HepG2 (cell line): Measurements from ENCODE around the gene BCAN. TPM values are rescaled to one million over a fixed set of nuclear protein-coding genes. Genes with fewer than 3 reads are reported as not detected.

Experiments
- DR1 ChIP-seq: sonication (generic); formaldehyde crosslinking; IDR thresholded peaks from 2 replicates; pipeline ENCODE4 v1.8.0; 2021; ENCODE audit warnings: mild to moderate bottlenecking, missing genetic modification reagents, inconsistent platforms
- NKX3-1 ChIP-seq: sonication (generic); formaldehyde crosslinking; IDR thresholded peaks from 2 replicates; pipeline ENCODE4 v1.5.0; 2020; ENCODE audit warnings: missing genetic modification reagents
- PHF21A ChIP-seq: sonication (generic); formaldehyde crosslinking; IDR thresholded peaks from 2 replicates; pipeline ENCODE4 v1.5.0; 2020; ENCODE audit warnings: mild to moderate bottlenecking, missing genetic modification reagents
- RBAK ChIP-seq: sonication (generic); formaldehyde crosslinking; IDR thresholded peaks from 2 replicates; pipeline ENCODE4 v1.5.1; 2020; ENCODE audit warnings: mild to moderate bottlenecking, missing genetic modification reagents
- SAP130 ChIP-seq: IDR thresholded peaks from 2 replicates; pipeline ENCODE4 v1.6.1; 2016; ENCODE audit warnings: low read depth
- SP1 ChIP-seq, 2 experiments: fragments of 450-650 bp in 1 of 2; sonication (generic) in 1 of 2; formaldehyde crosslinking in 1 of 2; IDR thresholded peaks; 2 replicates each; pipeline versions ENCODE4 v1.4.0 to v1.6.1; 2016 to 2020; ENCODE audit warnings: missing genetic modification reagents in 1 of 2
- ZBTB7A ChIP-seq: sonication (generic); formaldehyde crosslinking; IDR thresholded peaks from 2 replicates; pipeline ENCODE4 v1.8.0; 2022; ENCODE audit warnings: mild to moderate bottlenecking, missing genetic modification reagents
- ZNF234 ChIP-seq: sonication (generic); formaldehyde crosslinking; conservative IDR thresholded peaks from 2 replicates; pipeline ENCODE4 v1.5.1; 2020; ENCODE audit warnings: mild to moderate bottlenecking, missing genetic modification reagents
- ZNF331 ChIP-seq: sonication (generic); formaldehyde crosslinking; IDR thresholded peaks from 2 replicates; pipeline ENCODE4 v1.4.0; 2020; ENCODE audit warnings: missing genetic modification reagents
- ZNF749 ChIP-seq: sonication (generic); formaldehyde crosslinking; IDR thresholded peaks from 2 replicates; pipeline ENCODE4 v1.8.0; 2022; ENCODE audit warnings: mild to moderate bottlenecking, missing genetic modification reagents, moderate library complexity, borderline replicate concordance
- ZSCAN29 ChIP-seq: sonication (generic); formaldehyde crosslinking; conservative IDR thresholded peaks from 2 replicates; pipeline ENCODE4 v1.4.0; 2020; ENCODE audit warnings: mild to moderate bottlenecking, missing genetic modification reagents
- polyA plus RNA-seq, 8 experiments: library from polyadenylated mRNA; depleted of rRNA in 3 of 8; stranded (reverse) in 7 of 8; unstranded in 1 of 8; fragments of >200 nt; fragmentation: Illumina TruSeq in 4 of 8; extraction: Trizol in 4 of 8; gene quantifications; 2 replicates each; pipeline versions ENCODE4 v1.2.1 to v1.2.3, GENCODE V29; 2011 to 2016; ENCODE audit warnings: low read depth in 4 of 8, missing spikeins in 1 of 8, mixed read lengths in 1 of 8; ENCODE audit not compliant: insufficient read depth in 1 of 8
- total RNA-seq, 5 experiments: library from RNA; depleted of rRNA; stranded (reverse); fragments of >200 nt; fragmentation: Illumina TruSeq; extraction: Trizol; gene quantifications; 2 replicates each; pipeline ENCODE4 v1.2.3, GENCODE V29; 2016; ENCODE audit warnings: low read depth in 1 of 5
- TF ChIP-seq, protein P1 (sequence below): sonication (generic); formaldehyde crosslinking; IDR thresholded peaks from 2 replicates; pipeline ENCODE4 v1.4.0; 2020; ENCODE audit warnings: missing genetic modification reagents
- TF ChIP-seq, protein P2 (sequence below): IDR thresholded peaks from 2 replicates; pipeline ENCODE4 v1.6.1; 2016; ENCODE audit warnings: mild to moderate bottlenecking
- TF ChIP-seq, protein P3 (sequence below): sonication (generic); formaldehyde crosslinking; IDR thresholded peaks from 2 replicates; pipeline ENCODE4 v1.4.0; 2020; ENCODE audit warnings: missing genetic modification reagents
- TF ChIP-seq, protein P4 (sequence below): IDR thresholded peaks from 2 replicates; pipeline ENCODE4 v1.6.1; 2016; ENCODE audit warnings: missing compliant biosample characterization, missing genetic modification reagents, borderline replicate concordance
- TF ChIP-seq, protein P5 (sequence below): sonication (generic); formaldehyde crosslinking; IDR thresholded peaks from 2 replicates; pipeline ENCODE4 v1.5.0; 2020; ENCODE audit warnings: mild to moderate bottlenecking, missing genetic modification reagents
- TF ChIP-seq, protein P6 (sequence below): IDR thresholded peaks from 2 replicates; pipeline ENCODE4 v1.6.1; 2012; ENCODE audit warnings: inconsistent platforms
- TF ChIP-seq, protein P7 (sequence below): sonication (generic); formaldehyde crosslinking; conservative IDR thresholded peaks from 2 replicates; pipeline ENCODE4 v1.4.0; 2020; ENCODE audit warnings: missing genetic modification reagents

The BCAN gene
- total and polyA plus RNA-seq, 2 of the 13 experiments (the other 11 are each of a cell fraction or from before 2014, with no cell fraction given), result not detected

DNA sequence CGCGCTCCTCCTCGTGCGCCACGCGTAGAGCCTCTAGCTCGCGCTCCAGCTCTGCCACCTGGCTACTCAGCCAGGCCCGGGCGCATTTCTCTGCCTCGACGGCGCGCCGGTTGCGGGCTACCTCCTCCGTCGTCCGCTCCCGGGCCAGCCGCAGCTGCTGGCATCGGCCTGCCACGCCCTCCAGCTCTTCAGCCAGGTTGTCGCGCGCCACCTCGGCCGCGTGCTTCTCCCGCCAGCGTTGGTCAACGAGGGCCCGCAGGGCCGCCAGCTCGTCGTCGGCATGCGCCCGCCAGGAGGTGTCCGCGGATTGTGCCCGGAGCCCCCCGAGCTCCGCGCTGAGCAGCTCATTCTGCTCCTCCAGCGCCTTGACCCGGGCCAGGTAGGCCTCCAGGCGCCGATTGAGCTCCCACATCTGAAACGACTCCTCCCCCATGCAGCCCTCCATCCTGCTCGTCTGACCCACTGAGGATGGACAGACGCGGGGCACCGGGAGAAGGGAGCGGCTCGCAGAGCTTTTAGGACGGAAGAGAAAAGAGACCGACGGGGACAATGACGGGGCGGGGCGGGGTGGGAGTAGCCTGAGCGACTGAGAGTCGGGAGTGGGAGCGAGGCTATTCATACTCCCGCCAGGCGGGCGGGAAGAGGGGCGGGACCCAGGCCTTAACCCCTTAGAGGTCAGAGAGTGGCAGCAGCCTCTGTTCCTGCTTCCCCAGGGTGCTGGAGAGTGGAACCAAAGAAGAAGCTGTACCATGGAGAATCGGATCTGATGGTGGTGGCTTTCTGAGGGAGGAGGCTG is 35.1 kb downstream of the BCAN start, which contains the start of gene NES (continued):
- TF ChIP-seq, protein P1, sequence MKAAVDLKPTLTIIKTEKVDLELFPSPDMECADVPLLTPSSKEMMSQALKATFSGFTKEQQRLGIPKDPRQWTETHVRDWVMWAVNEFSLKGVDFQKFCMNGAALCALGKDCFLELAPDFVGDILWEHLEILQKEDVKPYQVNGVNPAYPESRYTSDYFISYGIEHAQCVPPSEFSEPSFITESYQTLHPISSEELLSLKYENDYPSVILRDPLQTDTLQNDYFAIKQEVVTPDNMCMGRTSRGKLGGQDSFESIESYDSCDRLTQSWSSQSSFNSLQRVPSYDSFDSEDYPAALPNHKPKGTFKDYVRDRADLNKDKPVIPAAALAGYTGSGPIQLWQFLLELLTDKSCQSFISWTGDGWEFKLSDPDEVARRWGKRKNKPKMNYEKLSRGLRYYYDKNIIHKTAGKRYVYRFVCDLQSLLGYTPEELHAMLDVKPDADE (CRISPR knock-in tag), result no peak
- TF ChIP-seq, protein P2, sequence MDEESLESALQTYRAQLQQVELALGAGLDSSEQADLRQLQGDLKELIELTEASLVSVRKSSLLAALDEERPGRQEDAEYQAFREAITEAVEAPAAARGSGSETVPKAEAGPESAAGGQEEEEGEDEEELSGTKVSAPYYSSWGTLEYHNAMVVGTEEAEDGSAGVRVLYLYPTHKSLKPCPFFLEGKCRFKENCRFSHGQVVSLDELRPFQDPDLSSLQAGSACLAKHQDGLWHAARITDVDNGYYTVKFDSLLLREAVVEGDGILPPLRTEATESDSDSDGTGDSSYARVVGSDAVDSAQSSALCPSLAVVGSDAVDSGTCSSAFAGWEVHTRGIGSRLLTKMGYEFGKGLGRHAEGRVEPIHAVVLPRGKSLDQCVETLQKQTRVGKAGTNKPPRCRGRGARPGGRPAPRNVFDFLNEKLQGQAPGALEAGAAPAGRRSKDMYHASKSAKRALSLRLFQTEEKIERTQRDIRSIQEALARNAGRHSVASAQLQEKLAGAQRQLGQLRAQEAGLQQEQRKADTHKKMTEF, result 0 out of 2 replicates have a peak, but pooled peaks have one; percentile 18
- no peak for TF ChIP-seq RBAK (CRISPR knock-in tag)
- 0 out of 2 replicates have a peak, but pooled peaks have one; percentile 40 for TF ChIP-seq DR1 (CRISPR knock-in tag)
- TF ChIP-seq, protein P3, sequence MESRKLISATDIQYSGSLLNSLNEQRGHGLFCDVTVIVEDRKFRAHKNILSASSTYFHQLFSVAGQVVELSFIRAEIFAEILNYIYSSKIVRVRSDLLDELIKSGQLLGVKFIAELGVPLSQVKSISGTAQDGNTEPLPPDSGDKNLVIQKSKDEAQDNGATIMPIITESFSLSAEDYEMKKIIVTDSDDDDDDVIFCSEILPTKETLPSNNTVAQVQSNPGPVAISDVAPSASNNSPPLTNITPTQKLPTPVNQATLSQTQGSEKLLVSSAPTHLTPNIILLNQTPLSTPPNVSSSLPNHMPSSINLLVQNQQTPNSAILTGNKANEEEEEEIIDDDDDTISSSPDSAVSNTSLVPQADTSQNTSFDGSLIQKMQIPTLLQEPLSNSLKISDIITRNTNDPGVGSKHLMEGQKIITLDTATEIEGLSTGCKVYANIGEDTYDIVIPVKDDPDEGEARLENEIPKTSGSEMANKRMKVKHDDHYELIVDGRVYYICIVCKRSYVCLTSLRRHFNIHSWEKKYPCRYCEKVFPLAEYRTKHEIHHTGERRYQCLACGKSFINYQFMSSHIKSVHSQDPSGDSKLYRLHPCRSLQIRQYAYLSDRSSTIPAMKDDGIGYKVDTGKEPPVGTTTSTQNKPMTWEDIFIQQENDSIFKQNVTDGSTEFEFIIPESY (CRISPR knock-in tag), result peak; percentile 91; the same call in 1 of the 2 replicates
- TF ChIP-seq ZBTB7A (CRISPR knock-in tag), result 0 out of 2 replicates have a peak, but pooled peaks have one; percentile 24
- TF ChIP-seq ZNF234 (CRISPR knock-in tag), result 0 out of 2 replicates have a peak, but pooled peaks have one; percentile 35
- TF ChIP-seq ZSCAN29 (CRISPR knock-in tag), result no peak
- TF ChIP-seq PHF21A (CRISPR knock-in tag), result no peak
- TF ChIP-seq, protein P4, sequence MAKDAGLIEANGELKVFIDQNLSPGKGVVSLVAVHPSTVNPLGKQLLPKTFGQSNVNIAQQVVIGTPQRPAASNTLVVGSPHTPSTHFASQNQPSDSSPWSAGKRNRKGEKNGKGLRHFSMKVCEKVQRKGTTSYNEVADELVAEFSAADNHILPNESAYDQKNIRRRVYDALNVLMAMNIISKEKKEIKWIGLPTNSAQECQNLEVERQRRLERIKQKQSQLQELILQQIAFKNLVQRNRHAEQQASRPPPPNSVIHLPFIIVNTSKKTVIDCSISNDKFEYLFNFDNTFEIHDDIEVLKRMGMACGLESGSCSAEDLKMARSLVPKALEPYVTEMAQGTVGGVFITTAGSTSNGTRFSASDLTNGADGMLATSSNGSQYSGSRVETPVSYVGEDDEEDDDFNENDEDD (CRISPR knock-in tag), result peak; percentile 83
- 0 out of 2 replicates have a peak, but pooled peaks have one; percentile 21 for TF ChIP-seq ZNF331 (CRISPR knock-in tag)
- 0 out of 2 replicates have a peak, but pooled peaks have one; percentile 45 for TF ChIP-seq NKX3-1 (CRISPR knock-in tag)
- 0 out of 2 replicates have a peak, but pooled peaks have one; percentile 35 for TF ChIP-seq ZNF749 (CRISPR knock-in tag)
- TF ChIP-seq SAP130 (CRISPR knock-in tag), result peak; percentile 66
- TF ChIP-seq, protein P5, sequence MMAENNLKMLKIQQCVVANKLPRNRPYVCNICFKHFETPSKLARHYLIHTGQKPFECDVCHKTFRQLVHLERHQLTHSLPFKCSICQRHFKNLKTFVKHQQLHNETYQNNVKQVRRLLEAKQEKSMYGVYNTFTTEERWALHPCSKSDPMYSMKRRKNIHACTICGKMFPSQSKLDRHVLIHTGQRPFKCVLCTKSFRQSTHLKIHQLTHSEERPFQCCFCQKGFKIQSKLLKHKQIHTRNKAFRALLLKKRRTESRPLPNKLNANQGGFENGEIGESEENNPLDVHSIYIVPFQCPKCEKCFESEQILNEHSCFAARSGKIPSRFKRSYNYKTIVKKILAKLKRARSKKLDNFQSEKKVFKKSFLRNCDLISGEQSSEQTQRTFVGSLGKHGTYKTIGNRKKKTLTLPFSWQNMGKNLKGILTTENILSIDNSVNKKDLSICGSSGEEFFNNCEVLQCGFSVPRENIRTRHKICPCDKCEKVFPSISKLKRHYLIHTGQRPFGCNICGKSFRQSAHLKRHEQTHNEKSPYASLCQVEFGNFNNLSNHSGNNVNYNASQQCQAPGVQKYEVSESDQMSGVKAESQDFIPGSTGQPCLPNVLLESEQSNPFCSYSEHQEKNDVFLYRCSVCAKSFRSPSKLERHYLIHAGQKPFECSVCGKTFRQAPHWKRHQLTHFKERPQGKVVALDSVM (CRISPR knock-in tag), result 0 out of 2 replicates have a peak, but pooled peaks have one; percentile 8
- TF ChIP-seq, protein P6, sequence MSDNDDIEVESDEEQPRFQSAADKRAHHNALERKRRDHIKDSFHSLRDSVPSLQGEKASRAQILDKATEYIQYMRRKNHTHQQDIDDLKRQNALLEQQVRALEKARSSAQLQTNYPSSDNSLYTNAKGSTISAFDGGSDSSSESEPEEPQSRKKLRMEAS, result peak; percentile 32
- TF ChIP-seq SP1 (IDR thresholded peaks at IDR 0.05), result no peak
- peak; percentile 69; the same call in 1 of the 2 replicates for TF ChIP-seq SP1 (CRISPR knock-in tag; IDR thresholded peaks at IDR 0.05)
- TF ChIP-seq, protein P7, sequence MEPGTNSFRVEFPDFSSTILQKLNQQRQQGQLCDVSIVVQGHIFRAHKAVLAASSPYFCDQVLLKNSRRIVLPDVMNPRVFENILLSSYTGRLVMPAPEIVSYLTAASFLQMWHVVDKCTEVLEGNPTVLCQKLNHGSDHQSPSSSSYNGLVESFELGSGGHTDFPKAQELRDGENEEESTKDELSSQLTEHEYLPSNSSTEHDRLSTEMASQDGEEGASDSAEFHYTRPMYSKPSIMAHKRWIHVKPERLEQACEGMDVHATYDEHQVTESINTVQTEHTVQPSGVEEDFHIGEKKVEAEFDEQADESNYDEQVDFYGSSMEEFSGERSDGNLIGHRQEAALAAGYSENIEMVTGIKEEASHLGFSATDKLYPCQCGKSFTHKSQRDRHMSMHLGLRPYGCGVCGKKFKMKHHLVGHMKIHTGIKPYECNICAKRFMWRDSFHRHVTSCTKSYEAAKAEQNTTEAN (CRISPR knock-in tag), result peak; percentile 29; the same call in 1 of the 2 replicates
